ENCODE data around the gene F12.
"Not testable (repeated sequence)": the region's sequence is repeated elsewhere in the genome, so short reads cannot be mapped to it uniquely, and the experiment has no call there.

F12 gene

DNA sequence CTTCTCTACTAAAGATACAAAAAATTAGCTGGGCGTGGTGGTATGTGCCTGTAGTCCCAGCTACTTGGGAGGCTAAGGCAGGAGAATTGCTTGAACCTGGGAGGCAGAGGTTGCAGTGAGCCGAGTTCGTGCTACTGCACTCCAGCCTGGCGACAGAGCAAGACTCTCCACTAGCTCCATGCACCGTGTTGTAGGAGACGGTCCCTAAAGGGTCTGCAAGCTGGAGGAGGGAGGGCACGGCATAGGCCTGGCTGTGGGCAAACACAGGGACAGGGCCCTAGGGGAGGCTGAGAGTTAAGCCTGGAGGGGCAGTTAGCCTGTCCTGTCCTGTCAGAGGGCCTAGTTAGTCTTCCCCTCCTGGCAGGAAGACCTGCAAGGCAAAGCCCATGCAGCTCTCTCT, 48.6 kb downstream of the F12 start:
- not testable (repeated sequence) for H3K27ac ChIP-seq; DNase-seq (ENCODE audit: low read depth, low spot score)

DNA sequence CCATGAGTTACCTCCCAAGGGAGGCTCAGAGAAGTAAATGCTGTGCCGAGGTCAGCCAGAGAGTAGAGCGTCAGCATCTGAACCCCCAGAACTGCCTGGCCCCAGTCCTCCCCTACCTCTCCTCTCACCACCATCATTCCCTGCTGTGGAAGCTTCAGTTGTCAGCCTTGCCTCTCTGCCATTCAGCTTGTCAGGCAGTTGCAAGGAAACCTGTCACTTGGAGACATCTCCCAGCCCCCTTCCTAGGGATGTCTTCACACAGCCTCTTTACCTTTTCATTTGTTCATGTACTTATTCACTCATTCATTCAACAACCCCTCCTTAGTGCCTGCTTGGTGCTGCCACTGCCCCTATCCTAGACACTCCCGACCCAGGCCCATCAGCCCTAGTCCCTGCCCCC, 49.5 kb downstream of the F12 start:
- H3K27ac ChIP-seq: no peak overlapping the region
- no peak for DNase-seq (ENCODE audit: low read depth, low spot score)

DNA sequence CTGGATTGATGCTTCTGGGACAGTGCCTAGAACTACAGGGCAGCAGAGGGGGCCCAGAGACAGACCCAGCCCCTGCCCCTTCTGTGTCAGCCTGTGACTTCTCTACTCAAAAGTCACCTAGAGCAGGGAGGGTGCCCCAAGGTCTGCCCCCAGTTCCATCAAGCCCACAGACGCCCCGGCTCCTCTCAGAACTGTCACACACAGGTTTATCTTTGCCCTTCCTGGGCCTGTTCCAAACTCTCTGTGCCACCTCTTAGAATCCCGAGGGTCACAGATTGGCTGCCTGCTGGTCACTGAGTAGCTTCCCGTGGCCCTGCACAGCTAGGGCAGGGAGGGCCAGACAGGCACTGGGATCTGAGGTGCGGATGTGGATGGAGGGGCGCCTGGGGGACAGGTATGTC, 49.9 kb downstream of the F12 start:
- no peak for DNase-seq (ENCODE audit: low read depth, low spot score)
- no peak overlapping the region for H3K27ac ChIP-seq

DNA sequence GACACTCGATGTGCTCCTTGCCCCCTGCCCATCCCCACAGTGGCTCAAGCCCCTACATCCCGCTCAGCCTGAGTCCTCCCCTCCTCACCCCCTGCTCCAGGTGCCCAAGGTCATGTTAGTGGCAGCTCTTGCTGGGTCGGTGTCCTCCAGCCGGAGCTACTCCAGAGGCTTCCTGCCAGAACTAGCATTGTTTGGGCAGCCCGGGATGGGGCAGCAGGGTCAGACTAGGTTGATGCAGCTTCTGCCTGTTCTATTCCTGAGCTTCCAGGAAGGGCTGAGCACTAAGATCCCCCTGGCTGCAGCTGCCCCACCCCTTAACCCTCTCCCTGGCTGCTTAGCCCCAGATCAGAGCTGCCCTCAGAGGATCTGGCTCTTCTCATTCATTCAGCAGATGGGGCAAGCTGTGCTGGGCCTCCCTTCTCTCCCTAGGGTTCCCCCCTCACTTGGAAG, 51.0 kb downstream of the F12 start:
- no peak for DNase-seq (ENCODE audit: low read depth, low spot score)
- H3K27ac ChIP-seq: no peak overlapping the region

DNA sequence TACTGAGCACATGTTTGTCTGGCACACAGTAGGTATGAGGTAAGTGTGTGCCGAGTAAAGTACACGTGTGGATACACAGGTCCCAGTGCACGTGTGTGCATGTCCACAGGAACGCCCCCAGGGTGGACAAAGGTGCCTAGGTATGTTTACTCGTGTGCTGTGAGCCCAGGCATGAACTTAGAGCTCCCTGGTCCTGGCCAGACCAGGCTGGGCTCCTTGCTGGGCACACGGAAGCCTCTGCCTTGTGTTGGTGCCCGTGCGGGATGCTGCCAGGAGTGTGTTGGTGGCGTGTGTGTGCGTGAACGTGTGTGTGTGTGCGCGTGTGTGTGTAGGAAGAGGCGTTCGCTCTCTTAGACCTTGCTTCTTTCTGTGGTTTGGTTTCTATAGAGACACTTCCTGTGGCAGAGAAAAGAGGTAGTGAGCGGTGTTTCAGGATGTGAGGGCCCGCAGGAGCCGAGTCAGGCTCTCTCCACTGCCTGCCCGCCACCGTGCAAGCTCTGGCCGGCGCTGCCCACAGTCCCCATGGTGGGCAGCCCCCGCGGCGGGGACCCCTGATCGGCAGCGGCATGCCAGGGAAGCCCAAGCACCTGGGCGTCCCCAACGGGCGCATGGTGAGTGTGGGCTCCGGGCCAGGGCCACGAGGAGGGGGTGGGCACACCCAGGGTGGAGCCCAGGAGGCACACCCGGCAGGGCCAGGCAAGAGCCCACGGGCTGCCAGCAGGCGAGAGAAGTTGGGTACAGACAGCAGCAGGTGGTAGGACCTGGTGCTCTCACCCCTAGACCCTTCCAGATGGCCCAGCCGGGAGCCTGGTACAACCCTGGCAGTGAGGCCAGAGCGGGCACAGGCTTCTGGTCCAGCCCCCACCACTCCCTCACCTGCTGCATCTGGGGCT, 51.7 kb downstream of the F12 start, which contains the start of gene RGS14:
RGS14 (plus strand) TSS at position 466 of the 893 bp plus-strand sequence; CDS start at position 567, 101 bp downstream.
- no peak for DNase-seq (ENCODE audit: low read depth, low spot score)

DNA sequence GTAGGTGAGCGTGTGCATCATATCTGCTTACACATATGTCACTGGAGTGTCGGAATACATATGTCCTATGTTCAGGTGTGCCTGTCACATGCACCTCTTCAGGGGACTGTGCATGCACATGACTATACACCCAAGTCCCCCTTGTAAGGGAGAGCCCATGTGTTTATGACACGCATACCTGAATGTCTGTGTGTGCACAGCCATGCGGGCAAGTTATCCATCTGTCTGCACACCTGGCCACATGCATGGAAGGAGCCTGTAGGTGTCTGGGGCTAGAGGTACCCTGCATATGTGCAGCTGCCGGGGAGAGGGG, 52.3 kb downstream of the F12 start:
- H3K27ac ChIP-seq: no peak overlapping the region
- DNase-seq (ENCODE audit: low read depth, low spot score): no peak

More for the DNA sequence above, 51.7 kb downstream of the F12 start, which contains the start of gene RGS14:
- no peak within 1 kb of the TSS for H3K27ac ChIP-seq

DNA sequence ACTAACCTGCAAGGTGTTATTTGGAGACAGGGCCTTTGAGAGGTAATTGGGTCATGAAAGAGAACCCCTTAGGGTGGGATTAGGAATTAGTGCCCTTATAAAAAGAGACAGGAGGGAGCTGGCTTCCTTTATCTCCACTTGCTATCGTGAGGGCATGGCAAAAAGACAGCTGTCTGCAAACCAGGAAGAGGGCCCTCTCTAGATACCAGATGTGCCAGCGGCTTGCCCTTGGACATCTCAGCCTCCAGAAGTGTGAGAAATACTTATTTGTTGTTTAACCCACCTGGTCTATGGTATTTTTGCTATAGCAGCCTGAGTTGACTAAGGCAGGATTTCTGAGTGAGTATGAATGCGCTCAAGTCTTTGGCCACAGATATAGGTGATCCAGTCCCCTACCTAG, 52.6 kb downstream of the F12 start:
- DNase-seq (ENCODE audit: low read depth, low spot score): no peak
- H3K27ac ChIP-seq: no peak overlapping the region

DNA sequence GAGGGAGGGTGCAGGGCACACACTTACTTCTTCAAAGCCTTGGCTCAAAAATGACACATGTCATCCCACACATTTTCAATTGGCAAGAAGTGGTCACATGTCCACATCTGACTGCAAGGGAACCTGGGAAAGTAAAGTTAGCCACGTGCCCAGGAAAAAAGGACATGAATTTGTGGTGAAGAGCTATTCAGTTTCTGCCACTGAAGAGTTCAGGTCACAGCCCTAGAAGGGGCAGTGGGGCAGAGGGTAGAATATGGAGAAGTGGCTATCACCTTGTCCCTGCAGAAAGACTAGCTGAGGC, 53.5 kb downstream of the F12 start:
- DNase-seq (ENCODE audit: low read depth, low spot score): no peak
- no peak overlapping the region for H3K27ac ChIP-seq

DNA sequence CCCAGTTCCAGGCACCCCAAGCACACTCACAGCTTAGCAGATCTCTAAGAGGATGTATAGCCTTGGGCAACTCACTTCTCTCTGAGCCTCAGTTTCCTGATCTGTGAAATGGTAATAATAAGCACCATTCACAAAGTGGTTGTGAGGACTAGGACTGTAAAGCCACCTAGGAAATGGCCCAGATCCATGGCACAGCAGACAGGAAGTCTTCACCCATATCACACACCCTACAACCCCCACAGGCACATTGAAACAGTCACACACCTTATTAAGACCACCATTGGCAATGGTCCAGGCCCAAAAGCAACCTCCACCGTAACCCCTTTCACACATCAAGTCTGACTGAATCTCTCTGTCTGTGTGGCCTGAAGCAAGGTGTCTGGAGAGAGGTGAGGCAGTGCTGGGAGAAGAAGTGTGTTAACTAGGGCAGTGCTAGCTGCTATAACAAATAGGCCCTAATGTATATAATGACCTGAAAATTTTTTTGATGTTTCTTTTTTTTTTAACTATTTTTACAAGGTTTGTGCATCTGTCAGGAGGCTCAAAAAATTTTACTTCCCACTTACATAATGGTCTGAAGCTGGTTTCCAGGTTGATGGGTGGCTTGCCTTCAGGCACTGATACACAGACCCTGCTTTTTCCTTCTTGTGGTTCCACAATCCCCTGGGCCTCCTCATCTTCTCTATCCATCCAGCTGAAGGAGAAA, 54.0 kb downstream of the F12 start:
- H3K27ac ChIP-seq: no peak overlapping the region
- no peak for DNase-seq (ENCODE audit: low read depth, low spot score)

DNA sequence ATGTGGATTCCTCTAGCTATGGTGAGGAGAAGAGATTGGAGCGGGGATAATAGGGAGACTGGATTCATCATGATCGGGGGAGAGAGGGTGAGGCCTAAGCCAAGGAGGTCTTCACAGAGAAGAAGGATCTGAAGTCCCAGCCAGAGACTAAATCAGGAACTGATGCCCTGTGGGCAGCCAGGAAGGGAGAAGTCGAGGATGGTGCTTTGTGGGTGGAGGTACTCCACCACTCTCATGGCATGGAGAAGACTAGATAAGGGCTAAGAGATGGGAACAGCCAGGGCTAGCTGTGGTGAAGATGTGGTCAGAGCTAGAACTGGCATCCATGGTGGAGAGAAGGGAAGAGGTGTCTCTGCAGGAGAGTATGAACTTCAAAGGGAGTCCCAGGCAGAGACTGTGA, 54.7 kb downstream of the F12 start:
- DNase-seq (ENCODE audit: low read depth, low spot score): no peak
- H3K27ac ChIP-seq: no peak overlapping the region

DNA sequence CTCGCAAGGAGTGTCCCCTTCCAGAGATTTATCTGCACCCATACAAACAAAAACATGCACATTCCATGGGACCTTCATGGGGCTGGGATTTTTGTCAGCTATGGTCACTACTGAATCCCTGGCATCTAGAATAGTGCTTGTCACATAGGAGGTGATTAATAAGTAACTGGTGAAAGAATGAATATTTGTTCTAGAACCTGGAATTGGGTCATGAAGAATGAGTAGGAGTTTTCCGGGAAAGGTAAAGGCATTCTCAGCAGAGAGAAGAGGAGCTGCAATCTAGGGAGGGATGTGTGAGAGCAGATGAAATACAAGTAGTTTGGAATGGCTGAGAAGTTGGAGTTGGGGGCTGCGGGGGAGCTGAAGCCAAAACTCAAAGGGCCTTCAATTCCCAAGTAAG, 55.1 kb downstream of the F12 start:
- no peak overlapping the region for H3K27ac ChIP-seq

DNA sequence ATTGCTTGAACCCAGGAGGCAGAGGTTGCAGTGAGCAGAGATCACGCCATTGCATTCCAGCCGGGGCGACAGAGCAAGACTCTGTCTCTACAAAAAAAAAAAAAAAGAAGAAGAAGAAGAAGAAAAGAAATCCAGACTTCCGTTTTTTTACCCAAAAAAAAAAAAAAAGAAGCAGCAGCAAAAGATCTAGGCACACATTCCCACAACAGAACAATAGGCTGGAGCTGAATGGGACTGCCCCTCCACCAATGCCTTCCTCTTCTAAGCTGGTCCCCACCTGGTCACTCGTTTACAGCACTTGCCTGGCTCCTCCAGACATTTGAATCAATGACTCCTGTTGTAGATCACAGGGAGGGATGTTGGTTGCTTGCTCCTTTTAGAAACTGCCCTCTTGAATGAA, 56.3 kb downstream of the F12 start:
- no peak overlapping the region for H3K27ac ChIP-seq

More for the DNA sequence above, 55.1 kb downstream of the F12 start:
- no peak for DNase-seq (ENCODE audit: low read depth, low spot score)

More for the DNA sequence above, 56.3 kb downstream of the F12 start:
- DNase-seq (ENCODE audit: low read depth, low spot score): no peak

All from epithelial cell of prostate (primary cell).